ENCODE measurements around the gene TRIP12. TPM values are rescaled to one million over a fixed set of nuclear protein-coding genes. Genes with fewer than 3 reads are reported as not detected.

Gene TRIP12
- total and polyA plus RNA-seq, 2 donors (not counting 3 experiments of a cell fraction or from before 2014, with no cell fraction given), result 53.8 to 278 TPM

DNA sequence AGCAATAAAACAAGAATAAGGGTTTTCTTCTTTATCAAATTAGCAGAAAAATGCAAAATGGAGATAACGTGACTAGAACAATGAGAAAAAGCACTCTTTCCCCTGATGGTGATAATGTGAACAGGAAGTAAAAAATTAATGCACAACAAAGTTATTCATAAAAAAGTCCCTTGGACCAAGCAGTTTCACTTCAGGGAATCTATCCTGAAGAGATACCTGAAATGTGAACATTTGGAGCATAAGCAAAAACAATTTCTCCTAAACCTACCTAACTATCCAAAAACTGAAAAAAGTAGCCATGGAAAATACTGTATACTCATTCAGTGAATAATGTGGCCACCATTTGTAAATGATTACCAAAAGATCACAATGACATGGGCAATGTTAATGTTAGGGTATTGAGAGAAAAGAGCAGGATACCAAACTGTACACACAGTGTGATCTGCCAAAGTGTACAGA is 48.7 kb downstream of the TRIP12 start:
- no peak overlapping the region for H2AFZ ChIP-seq (ENCODE audit: low read depth, low read length)
- POLR2A ChIA-PET, result no interaction called here
- H3K4me1 ChIP-seq (ENCODE audit: control insufficient read depth, extremely low read depth, insufficient read depth, low read length), result peaks cover 11% of the 10 kb centered on the region
- CTCF ChIA-PET, result interaction anchor here (1.0 to 2.0 kb wide), 2 partner anchors 38 to 72 kb away, joined by 4 to 8 read pairs; no protein-coding TSS in a partner anchor
- no TSS peak for BruUV-seq (replicated peaks)
- intact Hi-C loops (cut with micrococcal nuclease), result no loop called here
- dilution Hi-C loops (cut with MboI; ENCODE audit: extremely low pct_ligation_motif_present, low sequenced_read_pairs), result no loop called here
- peak overlapping the region; percentile 16 for H3K4me2 ChIP-seq (ENCODE audit: insufficient read depth, low read length)
- no peaks in the 10 kb centered on the region for H3K9me1 ChIP-seq (replicated peaks; ENCODE audit: control insufficient read depth, extremely low read depth, insufficient read depth, low read length)
- FAIRE-seq, result no peak
- DNase-seq (ENCODE audit: low read depth, low spot score), result peak; percentile 62
- H3K27ac ChIP-seq (ENCODE audit: insufficient read depth, low read depth, low read length), result no peak overlapping the region
- TF ChIP-seq CTCF (IDR thresholded peaks at IDR 0.05; ENCODE audit: extremely low read depth in 1 of 2, insufficient read depth in 1 of 2, low read depth in 1 of 2, low read length in 2 of 2) (no peak), FOS (IDR thresholded peaks at IDR 0.05; ENCODE audit: borderline replicate concordance, insufficient read depth, low read length) (no peak), POLR2A (IDR thresholded peaks at IDR 0.05; ENCODE audit: low read depth, low read length) (no peak), POLR2AphosphoS5 (IDR thresholded peaks at IDR 0.05; ENCODE audit: insufficient read depth, low read depth, low read length) (no peak), MYC (IDR thresholded peaks at IDR 0.05; ENCODE audit: low read depth, low read length) (no peak), JUN (IDR thresholded peaks at IDR 0.05; ENCODE audit: borderline replicate concordance, insufficient read depth, insufficient read length, low read depth) (no peak), EZH2 (IDR thresholded peaks at IDR 0.05; ENCODE audit: borderline replicate concordance, low read depth, low read length, severe bottlenecking) (no peak), GATA2 (IDR thresholded peaks at IDR 0.05; ENCODE audit: insufficient read depth, insufficient read length, low read depth, low read length) (no peak), MAX (IDR thresholded peaks at IDR 0.05; ENCODE audit: insufficient read depth, insufficient read length) (no peak)
- H4K20me1 ChIP-seq (replicated peaks; ENCODE audit: control insufficient read depth, extremely low read depth, insufficient read depth, low read length), result no peaks in the 10 kb centered on the region
- H3K9ac ChIP-seq (replicated peaks; ENCODE audit: extremely low read depth, insufficient read depth, low read length), result no peak overlapping the region
- H3K27me3 ChIP-seq (ENCODE audit: control insufficient read depth in 2 of 2, insufficient read depth in 2 of 2, low read length in 2 of 2), result no peaks in the 10 kb centered on the region
- no peak overlapping the region for H3K4me3 ChIP-seq (replicated peaks in 1 of 3; ENCODE audit: insufficient read depth in 1 of 3, low read depth in 1 of 3, low read length in 3 of 3)
- peaks cover 4 to 5% of the 10 kb centered on the region in 2 experiments for H3K36me3 ChIP-seq (ENCODE audit: control insufficient read depth in 2 of 2, extremely low read depth in 1 of 2, insufficient read depth in 2 of 2, low read length in 2 of 2)
- H3K9me3 ChIP-seq (replicated peaks; ENCODE audit: control insufficient read depth, insufficient read depth, low read length), result no peaks in the 10 kb centered on the region
- peaks cover 88% of the 10 kb centered on the region for H3K79me2 ChIP-seq (ENCODE audit: control insufficient read depth, insufficient read depth, low read length)
